Stimulated activated CD8-positive, alpha-beta memory T cell treated with anti-CD3 and anti-CD28 coated beads, Interleukin-15, amount 100 ng/mL, for 24 hours (primary cell): ENCODE measurements around the gene MOCS1.

Experiments used
- DNase-seq: peaks from one replicate; pipeline ENCODE4 v3.0.0-alpha.2; 2020; ENCODE audit warnings: low read depth

Gene MOCS1

DNA sequence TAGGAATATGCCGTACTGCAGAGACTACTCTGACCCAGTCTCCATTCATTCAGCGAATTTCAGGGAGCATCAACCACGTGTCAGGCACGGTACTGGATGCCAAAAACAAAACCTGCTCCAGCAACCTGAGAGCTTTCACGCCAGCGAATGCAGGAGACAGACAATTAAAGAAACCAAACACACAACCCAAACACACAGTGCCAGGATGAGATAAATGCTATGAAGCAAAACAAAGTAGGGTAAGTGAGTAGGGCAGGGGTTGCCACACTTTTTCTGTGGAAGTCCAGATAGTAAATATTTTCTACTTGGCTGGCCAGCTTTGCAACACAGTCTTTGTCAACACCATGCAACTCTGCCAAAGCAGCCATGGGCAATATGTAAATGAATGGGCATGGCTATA is 10.0 kb downstream of the MOCS1 start:
- no peak for DNase-seq

DNA sequence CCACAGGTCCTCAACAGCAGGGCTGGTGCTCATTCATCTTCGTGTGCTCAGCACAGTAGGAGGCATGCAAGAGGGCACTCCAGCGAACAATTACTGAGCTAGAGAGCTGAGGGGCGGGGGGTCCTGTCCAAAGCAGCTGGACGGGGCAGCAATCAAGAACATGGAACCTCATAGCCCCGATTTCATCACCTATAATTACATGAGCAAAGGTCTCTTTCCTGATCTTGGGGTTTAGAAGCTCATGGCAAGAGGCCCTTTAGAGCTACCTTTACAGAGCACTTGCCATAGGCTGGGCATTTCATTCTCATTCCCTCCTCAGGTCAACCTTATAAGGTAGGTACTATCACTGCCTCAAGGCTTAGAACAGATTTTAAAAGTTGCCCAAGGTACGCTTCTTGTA is 10.4 kb downstream of the MOCS1 start:
- DNase-seq = no peak

DNA sequence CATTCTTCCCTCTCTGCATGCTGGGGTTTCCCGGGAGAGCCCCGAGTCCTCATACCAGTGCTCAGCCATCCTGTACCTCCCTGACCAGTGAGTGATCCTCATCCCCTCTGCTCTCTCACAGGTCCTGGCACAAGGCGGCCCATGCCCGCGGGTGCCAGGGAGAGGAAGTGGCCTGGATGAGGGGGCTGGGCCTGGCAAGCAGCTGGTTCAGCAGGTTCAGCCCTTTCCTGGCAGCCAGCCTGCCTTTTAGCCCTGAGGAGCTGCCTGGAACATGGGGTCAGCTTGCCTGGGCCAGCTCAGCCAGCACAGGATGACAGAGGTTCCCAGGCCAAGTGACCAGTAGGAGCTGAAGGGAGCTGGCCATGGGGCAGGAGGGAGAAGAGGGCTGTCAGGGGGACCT is 10.9 kb downstream of the MOCS1 start:
- DNase-seq = no peak

DNA sequence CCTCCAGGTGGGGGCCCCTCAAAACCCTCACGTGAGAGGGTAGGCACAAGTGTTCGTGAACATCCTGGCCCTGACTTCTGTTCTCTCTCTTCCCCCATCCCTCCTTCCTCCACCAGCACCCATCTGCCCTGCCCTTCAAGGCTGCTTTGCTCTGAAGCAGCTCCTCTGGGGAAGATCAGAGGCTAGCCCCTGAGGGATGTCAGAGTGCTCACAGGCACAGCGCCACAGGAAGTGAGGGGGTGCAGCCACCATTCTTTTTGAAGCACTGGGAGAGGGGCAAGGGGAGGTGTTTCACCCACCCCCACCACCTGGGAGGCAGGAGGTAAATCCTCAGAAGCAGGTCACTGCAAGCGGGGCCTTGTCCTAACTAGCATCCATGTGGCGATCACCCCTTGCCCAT is 11.4 kb downstream of the MOCS1 start:
- DNase-seq = no peak

DNA sequence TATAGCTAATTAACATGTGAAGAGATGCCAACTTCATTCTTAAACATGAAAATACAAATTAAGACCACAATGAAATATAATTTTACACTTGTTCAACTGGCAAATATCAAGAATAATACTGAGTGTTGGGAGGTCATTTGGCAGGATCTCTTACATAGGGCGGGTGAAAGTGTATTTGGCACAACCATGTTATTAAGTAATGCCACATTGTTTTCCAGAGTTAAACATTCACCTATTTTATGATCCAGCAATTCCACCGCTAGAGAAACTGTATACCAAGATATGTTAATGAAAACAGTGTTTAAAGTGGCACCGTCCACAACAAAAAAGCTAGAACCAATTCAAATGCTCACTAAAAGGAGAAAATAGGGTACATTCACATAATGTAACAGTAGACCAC is 14.1 kb downstream of the MOCS1 start:
- DNase-seq = no peak

DNA sequence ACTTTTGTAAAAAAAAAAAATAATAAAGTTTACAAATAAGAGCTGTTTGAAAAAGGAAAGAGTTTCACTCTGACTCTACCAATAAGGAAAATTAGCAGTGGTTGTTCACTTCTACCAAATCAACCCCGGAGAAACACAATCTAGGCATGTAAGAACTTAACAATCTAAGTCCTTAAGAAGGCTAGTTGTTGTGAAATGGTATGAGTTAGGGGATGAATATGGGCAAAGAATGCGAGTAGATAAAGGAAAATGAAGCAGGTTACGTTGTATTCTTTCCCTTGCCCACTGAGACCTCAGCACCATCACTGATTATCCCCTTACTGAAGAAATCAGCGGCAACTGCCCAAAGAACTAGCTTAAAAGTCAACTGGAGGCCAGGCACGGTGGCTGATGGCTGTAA is 15.4 kb downstream of the MOCS1 start:
- DNase-seq = no peak

DNA sequence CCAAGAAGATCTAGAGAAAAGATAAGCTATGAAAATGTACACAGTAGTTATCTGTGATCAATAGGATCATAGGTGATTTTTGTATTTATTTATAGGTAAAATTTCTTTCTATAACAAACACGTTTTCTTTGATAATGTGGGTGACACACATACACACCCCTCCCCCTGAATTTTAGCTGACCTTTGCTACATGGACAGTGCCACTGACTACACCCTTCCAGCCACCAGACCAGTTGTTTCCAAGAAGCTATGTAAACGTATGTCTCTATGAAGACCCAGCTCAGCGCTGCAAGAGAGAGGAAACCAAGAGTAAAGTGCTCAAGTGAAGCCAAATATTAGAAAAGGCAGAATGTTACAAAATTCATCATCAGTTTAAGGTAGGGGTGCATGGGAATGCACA is 16.3 kb downstream of the MOCS1 start:
- DNase-seq = no peak

DNA sequence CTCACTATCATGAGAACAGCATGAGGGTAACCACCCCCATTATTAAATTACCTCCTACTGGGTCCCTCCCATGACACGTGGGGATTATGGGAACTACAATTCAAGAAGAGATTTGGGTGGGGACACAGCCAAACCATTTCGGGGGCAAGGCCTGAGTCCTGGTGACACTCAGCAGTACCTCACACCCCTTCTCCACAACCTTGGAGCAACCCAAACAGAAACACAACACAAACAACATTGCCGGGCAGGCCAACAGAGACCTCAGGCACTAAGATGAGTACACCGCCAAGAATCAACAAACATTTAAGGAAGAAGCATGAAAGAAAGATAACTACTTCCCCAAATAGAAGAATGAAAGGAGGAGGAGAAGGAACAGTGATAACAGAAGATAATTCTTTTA is 16.9 kb downstream of the MOCS1 start:
- no peak for DNase-seq

DNA sequence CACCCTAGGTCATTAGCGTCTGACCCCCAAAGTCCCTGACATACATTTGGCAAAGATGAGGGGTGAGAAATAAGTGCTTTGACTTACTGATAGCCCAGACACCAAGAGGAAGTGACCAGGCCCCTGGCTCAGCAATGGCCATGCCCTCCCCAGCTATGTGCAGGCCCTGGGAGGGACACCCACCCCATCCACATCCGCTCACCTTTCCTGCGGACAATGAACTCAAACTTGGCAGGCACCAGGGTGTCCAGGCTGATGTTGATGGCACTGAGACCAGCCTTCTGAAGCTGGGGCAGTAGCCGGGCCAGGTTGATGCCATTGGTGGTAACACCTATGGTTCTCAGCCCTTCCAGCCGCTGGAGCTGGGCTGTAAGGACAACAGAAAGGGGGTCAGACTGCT is 18.4 kb downstream of the MOCS1 start:
- no peak for DNase-seq

DNA sequence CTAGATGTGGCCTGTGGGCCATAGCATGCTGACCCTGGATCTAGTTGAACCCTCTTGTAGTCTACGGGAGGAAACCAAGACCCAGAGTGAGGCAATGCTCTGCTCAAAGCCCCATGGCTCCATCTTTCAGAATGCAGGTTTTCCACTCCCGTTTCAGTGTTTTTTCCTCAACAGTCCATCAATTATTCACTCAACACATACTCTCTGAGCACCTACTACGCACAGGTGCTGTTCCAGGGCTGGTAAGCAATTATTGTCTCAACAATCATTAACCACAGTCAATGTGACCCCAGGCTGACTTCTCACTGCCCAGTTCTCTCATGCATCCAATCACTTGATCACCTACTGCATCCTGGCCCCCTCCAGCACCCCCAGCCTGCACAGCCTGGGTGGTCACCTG is 20.0 kb downstream of the MOCS1 start:
- DNase-seq = no peak

DNA sequence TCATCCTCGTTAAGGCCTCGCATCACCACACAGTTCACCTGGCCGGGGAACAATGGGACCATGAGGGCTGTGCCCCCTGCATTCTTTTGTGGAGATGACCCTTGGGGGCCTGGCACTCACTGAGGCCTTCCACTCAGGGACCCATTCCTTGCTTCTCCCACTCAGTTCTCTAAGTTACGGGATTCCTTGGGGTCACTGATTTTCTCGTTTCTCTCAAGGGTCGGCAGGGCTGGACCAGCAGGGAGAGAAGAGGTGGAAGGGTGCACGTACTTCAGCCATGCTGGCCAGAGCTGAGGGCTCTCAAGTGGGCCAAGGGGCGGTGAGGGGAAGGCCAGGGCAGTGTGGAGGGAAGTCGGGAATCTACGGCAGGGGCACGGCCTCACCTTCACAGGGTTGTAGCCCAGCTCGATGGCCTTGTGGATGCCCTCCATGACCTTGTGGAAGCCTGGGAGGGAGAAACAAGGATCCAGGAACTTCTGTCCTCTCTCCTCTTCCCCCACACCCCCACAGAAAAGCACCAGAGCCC is 20.8 kb downstream of the MOCS1 start:
- no peak for DNase-seq

DNA sequence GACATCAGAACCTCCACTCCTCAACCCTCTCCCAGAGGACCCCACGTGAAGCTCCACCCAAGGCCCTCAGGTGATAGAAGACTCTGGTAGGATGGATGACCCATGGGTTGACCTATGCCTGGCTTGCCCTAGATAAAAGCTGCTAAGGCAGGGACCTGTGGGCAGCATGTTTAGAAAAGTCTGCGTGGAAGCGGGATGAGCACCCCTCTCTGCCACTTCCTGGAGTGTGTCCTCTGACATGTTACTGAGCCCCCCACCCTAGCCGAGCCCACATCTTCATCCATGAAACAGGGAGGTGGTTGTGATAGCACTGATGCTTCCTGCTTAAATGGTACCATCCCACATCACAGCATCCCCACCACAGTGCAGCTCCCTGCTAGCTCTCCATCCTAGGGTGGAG is 21.8 kb downstream of the MOCS1 start:
- DNase-seq = no peak

DNA sequence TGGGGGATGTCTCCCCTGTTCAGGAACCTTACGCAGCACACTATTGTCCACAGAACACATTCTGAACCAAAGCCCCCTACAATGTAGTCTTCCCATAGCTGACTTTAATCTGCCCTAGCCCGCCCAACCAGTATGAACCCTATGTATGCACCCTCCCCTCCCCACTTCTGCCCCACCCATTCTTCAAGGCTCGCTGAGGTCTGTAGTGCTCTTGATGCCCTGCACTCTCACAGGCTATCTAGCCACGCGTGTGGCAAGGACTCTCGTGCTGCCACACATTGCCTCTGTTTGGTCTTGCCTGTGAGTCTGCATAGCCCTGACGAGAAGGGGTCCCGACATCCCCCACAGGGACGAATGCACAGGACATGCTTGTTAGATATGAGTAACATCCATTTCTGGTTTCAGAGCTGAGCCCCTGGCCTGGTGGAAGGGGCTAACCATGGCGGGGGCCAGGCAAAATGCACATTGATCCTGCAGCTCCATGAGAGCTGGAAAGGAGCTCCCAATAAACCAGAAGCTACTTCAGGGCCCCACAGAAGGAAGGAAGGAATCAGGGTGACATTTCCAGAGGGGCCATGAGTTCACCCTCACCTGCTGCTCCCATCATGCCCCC is 22.6 kb downstream of the MOCS1 start:
- no peak for DNase-seq

DNA sequence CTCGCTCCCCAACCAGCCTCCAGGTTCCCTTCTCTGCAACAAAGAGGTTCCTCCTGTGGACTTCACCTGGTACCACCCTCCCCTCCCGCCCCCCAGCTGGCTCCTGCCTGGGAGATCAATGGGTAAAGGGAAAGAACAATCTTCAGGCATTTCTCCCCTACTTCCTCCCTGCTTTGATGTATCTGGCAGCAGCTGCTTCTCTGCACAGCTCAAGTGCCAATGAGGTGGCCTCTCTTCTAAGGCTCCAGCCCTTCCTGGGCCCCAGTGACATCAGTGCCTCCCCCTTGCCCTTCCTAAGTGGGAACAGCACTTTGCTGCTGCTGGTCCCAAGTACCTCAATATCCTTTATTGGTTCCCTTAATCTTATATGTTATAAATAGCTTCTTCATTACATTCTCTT is 23.5 kb downstream of the MOCS1 start:
- no peak for DNase-seq

DNA sequence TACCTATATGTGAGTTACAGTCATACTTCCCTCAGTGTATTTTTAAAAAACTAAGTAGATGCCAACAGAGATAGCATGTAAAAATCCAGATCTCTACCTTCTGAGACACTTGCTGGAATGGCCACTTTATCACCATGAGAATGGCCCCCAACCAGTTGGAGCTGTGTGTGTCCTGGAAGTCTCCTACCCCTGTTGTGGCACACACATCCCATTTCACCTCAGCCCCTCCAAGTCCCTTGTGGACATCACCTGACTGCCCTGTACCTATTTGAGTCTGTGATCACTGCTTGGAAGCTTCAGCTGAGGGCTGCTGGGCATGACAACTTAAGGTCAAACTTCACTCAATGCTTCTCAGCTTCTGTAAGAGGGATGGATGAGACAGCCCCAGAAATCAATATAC is 24.1 kb downstream of the MOCS1 start:
- DNase-seq = no peak

DNA sequence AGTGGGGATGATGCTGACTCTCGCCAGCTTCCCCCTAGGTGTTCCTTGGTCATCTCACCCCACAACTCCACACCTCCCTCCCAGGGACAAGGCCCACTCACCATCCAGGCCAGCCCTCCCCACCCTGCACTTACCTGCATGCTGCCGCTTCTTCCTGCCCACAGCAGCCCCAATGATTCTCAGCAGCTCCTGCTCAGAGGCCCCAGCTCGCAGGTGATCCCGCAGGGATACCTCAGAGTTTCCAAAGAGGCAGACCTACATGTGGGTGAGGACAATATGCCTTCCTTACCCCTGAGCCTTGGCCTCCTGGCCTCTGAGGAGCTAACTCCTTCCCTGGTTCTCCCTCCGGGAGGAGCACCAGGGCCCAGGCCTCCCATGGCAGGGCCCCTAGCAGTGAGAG is 24.6 kb downstream of the MOCS1 start:
- no peak for DNase-seq

DNA sequence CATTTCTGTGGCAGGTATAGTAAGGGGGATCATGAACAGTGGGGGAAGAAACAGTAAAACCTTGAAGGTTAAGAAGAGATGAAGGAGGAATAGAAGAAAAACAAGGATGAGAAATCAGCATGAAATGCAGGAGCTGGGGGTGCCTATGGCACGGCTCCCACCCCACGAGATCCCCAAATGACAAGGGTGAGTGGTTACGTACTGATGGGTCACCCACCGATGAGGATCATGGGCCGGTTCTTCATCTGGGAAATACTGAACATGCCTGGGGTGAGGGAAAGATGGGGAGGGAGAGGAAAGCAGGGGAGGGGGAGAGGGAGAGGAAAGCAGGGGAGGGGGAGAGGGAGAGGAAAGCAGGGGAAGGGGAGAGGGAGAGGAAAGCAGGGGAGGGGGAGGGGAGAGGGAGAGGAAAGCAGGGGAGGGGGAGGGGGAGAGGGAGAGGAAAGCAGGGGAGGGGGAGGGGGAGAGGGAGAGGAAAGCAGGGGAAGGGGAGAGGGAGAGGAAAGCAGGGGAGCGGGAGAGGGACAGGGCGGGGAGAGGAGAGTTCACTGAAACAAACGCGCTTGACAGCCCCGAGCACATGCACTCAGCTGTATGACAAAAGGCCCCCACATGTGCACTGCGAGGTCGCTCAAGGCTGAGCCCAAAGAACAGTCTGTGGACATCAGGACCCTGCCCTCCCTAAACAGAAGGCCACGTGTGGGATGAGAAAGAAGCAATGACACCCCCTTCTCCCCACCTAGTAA is 25.3 kb downstream of the MOCS1 start:
- DNase-seq = no peak

DNA sequence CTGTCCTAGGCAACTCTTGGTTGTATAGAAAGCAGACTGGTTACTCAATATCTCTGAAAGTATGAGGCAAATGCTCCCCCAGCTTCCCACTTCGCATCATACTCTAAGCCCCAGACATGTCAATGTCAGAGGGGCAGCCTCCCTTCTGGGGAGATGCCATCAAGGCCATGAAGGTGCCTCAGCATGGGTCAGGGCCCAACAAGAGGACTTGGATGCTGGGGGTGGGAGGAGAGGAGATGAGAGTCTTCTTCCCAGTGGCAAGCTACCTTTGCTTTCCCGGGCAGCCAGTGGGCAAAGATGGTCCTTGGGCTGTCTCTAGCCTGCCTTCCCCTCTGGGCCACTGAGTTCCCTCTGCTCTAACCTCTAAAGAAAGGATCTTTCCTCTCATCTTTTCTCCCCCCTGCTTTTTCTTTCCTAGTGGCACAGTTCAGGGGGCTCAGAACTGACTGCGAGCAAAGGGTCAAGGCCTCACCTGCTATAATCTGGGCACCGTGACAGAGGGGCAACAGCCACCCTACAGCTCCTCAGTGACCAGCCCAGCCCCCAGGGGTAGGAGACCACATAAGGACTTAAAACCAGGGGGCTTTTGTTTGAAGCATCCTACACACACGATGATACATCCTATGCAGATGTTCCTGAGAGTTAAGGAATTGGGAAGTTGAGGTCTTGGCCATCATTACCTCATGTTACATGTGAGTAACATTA is 26.2 kb downstream of the MOCS1 start:
- DNase-seq = no peak

DNA sequence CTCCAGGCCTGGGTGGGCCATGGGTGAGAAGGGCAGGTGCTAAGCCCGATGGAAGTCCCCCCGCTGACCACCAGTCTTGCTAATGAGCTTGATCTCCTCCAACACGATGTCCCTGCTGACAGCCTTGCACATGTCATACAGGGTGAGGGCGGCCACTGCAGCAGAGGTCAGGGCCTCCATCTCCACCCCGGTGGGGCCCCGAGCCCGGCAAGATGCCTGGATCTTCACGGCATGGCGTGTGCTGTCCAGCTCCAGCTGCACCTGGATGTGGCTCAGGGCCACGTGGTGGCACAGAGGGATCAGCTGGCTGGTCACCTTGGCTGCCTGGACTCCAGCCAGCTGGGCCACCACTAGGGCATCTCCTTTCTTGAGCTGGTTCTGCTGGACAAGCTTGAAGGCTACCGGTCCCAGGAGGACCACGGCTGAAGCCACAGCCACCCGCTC is 27.9 kb downstream of the MOCS1 start:
- no peak for DNase-seq

DNA sequence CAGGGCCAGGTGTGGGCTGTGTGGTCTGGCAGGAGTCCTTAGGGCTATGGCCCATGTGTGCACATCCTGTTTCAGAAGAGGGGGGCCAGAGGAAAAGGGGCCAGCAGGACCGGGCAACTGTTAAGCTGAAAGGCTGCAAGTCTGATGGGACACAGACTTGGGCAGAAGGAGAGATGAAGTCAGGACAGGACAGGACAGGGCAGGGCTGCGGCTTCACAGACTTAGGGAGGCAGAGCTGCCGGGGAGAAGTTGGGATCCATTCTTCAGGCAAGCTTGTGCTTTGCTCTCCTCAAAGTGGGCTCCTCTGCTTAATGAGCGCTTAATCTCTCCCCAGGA is 28.7 kb downstream of the MOCS1 start:
- no peak for DNase-seq

DNA sequence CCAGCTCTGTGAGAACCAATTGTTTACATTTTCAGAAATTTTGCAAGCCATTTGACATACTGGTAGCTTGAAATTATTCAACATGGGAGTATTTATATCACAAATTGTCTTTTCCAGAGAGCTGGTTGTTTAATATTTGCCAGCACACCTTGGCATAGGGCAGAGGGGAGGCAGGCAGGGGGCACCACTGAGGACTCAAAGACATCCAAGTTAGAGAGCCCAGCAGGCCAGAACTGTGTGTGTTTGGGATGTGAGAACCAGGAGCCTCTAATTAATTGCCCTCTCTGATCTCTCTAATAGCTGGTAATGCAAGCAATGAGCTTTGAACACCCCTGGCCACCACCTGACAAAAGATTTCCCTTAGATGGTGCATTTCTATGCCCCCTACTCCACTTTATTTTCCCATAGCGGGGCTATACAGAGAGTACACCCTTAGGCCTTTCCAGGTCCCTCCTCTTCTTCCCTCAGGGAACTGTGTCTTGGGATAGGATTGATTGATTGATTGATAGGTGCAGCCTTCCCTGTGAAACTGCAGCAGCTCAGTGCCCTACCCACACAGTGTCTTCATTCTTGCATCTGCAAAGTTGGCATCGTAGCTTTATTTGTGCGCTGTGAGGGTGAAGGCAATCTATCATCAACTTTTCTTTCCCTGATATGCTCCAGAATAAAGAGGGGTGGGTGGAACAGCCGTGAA is 29.2 kb downstream of the MOCS1 start:
- no peak for DNase-seq

DNA sequence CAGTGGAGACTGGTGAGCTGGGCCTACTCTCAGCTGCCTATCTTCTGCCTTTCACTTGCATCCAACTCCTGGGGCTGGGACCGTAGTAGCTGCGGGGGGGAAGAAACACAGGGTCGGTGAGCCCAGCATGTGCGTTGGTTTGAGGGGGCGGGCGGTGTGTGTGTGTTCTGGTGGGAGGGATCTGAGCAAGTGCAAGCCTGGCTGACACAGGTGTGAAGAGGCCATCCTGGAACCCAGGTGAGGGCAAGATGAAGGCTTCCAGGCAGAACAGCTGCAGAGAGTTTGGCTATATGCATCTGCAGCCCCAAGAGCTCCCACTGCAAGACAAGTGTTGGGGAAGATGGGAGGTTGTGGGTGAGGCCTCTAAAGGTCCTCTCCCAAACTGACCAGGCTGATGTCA is 30.6 kb downstream of the MOCS1 start:
- no peak for DNase-seq
